GOT3 (cell line): ENCODE results near the gene SYT13.

Experiments
- DNase-seq: peaks from one replicate; lab custom pipeline; 2025; ENCODE audit warnings: mixed read lengths; lab: John Stamatoyannopoulos, UW

SYT13 gene

DNA sequence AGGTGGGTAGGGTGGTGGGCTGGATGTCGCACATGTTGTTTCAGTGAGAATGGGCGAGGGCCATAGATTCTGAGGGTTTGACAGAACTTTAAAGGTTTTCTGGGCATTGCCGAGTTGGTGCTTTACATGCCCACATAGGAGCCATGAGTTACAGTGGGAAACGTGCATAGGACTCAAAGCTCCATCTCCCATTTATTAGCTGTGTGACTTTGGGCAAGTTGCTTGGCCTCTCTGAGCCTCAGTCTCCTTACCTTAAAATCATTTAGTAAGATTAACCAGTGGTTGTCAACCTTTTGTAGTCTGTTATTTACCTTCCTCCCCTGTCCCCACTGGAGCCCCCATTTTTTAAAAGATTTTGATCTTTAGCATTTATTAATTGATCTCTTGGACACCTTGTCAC, 67.4 kb downstream of the SYT13 start:
- DNase-seq: no peak

DNA sequence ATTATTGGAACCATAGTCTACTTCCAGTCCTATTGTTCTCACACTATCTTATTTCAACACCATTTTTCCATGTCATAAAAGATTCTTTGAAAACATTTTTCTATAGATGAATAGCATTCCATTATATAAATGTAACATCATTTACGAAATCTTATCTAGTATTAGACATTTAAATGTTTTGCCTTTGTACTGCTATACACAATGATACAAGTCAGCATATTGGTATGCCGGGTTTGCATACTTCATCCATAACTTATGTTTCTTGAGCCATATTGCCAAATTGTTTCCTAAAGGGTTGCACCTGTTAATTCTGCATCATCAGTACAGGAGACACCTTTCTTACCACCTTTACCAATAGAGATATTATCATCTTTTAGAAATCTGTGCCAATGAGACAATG, 68.2 kb downstream of the SYT13 start:
- no peak for DNase-seq

DNA sequence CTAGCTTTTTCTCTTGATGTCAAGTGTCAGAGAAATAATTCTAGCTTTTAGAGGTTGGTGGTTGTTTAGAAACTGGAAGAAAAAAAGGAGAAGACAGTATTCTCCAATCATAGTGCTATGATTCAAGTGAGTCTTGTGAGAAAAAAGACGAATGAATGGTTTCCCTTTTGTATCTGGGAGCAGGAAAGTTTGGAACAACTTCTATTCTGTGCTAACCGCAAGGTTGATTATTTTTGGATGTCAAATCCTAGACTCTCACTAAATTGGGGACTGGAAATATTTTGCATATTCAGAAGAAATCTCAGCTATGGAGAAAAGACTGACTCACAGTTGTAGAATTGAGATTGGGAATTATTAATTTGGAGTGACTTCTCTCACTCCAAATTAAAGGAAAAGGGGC, 69.2 kb downstream of the SYT13 start:
- no peak for DNase-seq

DNA sequence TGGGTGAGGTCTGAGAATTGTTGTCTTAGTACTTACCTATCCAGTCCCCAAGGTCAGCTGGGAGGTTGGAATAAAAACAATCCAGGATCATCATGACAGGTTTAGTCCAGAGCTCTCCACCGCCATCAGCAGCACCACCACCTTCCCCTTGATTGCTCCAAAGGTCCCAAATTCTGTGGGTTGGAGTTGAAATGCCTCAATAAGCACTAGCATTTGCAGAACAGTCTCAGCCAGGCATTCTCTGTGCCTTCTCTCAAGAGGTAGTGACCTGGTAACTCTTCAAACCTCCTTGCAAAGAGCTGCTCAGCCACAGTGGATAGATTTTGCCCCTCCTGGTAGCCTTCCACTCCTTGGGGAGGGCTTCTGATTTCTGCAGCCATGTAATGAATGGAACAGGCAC, 70.1 kb downstream of the SYT13 start:
- DNase-seq: no peak

DNA sequence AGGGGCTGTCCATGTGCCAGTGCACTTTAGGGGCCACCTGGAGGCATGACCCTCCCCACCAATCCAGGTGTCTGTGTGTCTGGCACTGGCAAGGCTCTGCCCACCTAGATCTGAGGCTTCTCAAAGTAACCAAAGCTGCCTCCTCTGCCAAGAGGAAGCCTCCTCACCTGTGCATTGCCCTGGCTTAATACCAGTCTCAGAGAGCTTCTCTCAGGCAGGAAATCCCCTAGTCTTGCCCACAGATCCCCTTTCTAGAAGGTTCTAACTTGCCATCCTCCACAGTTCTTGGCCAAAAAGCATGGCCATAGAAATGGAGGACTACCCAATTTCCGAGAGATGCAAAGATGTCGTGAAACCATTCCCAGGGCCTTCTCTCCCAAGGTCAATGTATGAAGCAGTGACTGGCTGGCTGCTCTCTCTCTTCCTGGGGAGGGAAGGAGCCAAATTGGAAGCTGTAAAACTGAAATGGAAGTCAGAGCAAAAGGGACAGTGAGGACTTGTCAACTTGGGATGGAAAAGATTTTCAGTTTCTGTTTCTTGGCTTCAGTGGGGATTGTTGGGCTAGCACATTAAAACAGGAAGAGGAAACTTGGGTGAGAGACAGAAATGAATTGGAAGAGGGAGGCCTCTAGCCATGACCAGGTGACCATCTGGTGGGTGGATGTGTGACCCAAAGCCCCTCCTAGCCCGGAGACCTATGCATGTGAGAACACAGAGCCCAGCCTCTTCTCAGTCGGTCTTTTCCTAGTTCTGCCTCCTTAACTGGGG, 70.9 kb downstream of the SYT13 start:
- no peak for DNase-seq

DNA sequence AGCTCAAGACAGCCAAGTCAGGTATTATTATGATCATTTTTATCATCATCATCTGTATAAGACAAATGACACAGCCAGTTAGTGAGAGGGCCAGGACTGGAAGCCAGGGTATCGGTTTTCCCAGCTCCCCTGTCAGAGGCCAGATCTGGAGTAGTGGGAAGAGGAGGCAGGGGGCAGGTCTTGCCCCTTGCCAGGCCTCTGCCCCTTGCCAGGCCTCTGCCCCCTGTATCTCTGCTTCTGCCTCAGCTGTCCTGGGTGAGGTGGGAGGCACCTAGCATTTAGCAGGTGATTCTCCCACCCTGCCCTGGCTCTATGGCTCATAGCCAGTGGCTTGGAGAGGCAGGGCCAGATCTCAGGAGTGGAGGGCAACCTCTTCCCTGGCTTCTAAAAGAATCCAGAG, 72.4 kb downstream of the SYT13 start:
- no peak for DNase-seq

DNA sequence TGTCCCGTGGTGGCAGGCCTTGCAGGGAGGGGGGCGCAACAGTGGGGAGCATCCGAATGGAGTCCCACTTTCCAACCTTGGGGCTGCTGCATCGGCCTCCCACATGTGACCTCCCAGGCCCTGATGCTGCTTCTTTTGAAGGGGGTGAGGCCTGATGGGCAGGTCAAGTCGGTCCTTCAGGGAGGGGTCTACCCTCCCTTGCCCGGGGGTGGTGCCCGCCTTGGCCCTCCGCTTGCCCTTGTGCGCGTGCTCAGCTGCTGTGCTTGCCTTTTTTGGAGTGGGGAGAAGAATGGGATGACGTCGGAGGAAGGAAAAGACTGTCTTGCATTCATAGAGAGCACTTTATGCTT, 72.8 kb downstream of the SYT13 start:
- DNase-seq: no peak

DNA sequence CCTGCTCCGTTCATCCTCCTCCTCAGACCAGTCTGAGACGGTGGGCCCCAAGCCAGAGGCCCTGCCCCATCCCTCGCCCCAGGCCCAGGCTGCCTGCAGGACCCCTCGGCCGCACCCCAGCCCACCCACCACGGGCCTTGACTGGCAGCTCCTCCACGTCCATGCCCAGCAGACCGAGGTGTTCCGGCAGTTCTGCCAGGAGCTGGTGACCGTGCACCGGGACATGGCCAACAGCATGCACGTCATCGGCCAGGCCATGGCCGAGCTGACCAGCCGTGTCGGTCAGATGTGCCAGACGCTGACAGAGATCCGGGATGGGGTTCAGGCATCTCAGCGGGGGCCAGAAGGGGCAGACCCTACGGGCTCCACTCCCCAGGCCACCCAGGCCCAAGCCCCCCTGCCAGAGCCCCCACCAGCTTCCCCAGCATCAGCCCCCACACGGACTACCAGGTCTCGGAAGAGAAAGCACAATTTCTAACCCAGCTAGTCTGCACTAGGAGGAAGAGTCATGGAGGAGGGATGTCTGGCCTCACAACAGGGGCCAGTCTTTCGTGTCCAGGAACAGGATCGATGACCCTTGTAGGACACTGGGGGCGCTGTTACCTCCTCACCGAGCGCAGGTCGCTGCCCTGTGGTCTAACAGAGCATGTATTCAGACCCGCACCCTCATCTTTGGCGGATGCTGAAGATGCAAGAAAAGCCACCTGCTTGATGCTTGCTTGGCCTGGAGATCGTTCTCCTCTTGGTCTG, 73.4 kb downstream of the SYT13 start:
- no peak for DNase-seq

DNA sequence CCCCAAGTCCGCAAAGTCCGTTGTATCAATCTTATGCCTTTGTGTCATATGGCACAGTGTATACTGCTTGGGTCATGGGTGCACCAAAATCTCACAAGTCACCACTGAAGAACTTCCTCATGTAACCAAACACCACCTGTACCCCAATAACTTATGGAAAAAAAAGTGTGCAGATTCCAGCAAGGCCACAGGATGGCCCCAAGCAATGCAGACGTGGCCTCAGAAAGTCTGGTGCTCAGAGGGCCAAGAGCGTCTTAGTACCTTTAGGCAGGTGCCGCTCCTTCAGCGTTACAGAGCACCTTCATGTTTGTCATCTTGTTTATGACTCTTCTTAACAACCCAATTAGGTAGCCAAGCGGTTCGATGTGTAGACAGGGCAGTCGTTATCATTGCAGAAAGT, 74.4 kb downstream of the SYT13 start:
- DNase-seq: no peak

DNA sequence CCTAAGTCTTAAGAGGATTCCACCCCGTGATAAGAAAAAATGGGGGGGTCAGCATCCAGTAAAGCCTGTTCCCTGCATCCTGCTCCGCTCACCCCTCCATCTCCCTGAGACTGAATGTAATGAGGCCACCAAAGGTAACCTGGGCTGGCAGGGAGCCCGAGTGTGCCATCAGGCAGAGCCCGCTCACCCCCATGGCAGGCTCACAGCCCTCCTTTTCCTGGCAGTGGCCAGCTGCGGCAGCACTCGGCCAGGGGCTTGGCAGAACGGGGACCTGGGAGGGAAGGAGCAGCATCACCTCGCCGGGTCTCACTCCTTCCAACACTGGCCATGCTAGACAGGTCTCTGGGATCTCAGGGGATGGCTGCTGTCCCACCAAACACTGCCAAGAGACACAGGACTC, 75.3 kb downstream of the SYT13 start:
- no peak for DNase-seq

DNA sequence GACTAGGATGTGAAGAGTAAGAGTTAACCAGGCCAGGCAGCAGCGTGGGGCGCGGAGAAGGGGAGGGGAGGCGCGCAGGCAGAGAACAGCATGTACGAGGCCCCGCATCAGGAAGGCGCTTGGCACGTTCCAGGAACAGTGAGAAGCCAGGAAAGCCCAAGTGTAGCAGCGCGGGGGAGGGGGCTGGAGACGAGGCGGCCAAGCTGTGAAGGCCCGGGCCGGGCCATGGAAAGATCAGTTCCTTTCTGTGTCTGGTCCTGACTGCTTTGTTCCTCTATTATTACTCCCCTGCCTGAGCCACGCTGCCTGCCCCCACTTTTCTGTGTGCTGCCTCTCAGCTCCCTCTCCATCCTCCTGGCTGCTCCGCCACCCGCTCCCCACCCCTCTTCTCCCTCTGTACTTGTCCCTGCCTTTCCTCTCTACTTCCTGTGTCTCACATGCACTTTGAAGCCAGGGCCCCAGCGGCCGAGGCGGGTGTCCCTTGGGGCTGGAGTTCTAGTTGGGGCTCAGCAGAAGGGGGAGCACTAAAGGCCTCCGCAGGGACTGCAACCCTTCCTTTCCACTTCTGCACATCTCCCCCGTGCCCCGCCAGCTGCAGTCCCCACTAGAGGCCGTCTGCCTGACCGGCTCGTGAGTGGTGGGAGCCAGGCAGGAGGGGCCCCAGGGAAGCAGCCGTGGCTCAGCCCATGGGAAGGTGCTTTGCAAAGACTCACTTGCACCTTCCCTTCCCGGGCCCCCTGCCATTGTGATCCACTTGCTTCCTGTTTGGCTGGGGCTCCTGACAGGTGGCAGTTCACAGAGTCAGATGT, 76.0 kb downstream of the SYT13 start:
- no peak for DNase-seq

DNA sequence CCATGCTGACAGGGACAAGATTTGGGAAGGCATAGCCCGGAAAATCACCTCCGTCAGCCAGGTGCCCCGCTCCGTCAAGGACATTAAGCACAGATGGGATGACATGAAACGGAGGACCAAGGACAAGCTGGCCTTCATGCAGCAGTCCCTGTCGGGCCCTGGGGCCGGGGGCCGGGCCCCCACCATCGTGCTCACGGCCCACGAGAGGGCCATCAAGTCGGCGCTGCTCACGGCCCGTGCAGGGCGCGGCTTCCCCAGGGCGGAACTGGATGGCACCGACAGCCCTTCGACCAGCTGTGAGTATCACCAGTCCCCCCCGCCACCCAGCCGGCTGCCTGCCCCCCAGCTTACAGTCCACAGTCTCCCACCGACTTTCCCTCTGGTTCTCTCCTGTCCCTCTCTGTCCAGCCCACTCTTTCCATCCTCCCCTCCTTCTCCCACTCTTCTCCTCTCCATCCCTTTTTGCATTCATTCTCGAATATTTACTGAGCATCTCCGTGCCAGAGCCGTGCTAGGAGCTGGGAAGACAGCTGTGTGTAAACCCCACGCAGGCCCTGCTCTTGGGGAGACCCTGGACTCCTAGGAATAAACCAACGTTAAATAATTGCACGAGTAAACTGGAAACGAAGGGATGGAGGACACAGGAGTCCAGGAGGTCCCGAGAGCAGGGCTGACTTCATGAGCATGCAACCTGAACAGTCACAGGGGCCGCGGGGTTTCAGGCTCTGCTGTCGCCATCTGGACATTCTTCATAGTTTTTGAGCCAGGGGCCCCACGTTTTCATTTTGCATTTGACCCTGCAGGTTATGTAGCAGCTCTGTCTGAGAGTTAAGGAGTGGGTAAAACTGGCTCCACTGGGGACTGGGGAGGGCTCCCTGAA, 76.9 kb downstream of the SYT13 start:
- DNase-seq: no peak

DNA sequence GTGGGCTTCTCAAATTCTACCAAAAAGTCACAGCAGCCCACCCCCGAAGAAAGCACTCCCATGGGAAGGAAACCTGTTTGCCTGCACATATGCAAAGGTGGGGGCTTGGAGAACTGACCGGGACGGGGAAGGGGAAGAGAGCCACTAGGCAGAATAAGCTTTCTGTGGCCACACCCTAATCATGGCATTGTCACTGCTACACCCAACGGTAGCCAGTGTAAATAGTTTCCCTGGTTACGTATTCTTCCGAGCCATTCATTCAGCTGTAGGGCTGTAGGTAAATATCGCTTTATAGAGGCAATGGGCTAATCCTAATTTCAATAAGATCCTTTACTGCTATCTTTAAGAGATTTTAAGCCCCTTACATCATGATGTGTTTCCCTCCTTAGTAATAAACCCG, 78.0 kb downstream of the SYT13 start:
- DNase-seq: no peak

DNA sequence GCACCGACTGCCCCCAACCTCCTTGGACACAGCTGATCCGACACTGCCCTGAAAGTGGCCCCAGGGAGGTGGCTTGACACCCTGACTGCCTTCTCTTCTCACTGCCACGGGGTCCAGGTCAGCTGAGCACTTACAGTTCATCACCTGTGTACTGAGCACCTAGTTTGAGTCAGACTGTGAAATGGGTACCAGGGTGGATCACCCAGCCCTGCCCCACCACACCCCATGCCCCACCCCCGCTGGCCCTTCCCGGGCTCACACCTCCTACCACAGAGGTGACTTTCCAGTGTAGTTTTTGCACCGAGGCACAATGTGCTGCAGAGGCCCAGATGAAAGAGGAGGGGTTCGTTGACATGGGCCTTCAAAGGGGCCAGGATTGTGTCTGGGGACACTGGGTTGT, 80.2 kb downstream of the SYT13 start:
- no peak for DNase-seq

DNA sequence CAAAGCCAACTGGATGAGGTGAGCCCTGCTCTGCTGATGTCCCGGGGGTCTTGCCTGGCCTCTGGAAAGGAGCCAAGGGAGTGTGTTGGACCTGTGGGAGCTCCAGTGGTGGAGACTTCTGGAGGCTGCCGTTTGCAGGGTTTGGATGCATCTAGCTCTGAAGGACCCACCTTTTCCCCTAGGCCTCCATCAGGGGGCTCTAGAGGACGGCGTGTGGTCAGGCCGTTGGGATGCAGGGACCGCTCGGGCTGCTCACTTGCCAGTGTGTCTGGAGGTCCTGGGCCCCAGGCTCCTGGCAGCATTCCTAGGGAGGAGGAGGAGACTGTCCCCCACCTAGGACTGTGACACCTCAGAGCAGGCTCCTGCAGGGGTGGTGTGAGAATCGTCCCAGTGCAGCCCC, 81.4 kb downstream of the SYT13 start:
- no peak for DNase-seq

DNA sequence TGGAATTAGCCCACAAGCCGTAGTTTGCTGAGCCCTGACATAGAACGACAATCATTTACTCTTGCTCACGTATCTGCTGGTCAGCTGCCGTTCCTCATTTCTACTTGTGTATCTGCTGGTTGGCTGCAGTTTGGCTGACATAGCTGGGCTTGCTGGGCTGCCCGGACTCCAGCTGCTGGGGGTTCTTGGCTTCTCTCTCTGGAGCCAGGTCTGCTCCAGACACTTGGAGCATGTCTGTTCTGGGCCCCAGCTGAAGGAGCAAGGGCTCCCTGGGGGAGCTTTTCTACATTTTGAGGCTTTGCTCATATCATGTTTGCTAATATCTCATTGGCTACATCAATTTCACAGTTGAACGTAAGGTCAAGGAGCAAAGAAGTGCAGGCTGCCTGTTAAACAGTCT, 92.4 kb downstream of the SYT13 start:
- no peak for DNase-seq
